H1 (cell line): Measurements from ENCODE around the gene IFNW1. TPM values are rescaled to one million over a fixed set of nuclear protein-coding genes. Genes with fewer than 3 reads are reported as not detected.

ENCODE experiments used
- CTCF ChIA-PET: fragments of 300-600 bp; sonication (Branson Sonifier 250); formaldehyde crosslinking; loops from one replicate; lab custom pipeline; 2021; ENCODE audit not compliant: partially characterized antibody; lab: Charles Lee
- POLR2A ChIA-PET: fragments of 300-600 bp; sonication (Branson Sonifier 250); formaldehyde crosslinking; loops from one replicate; lab custom pipeline; 2021; ENCODE audit warnings: inconsistent platforms; ENCODE audit not compliant: partially characterized antibody; lab: Charles Lee
- DNase-seq, 2 experiments: peaks; one replicate each; pipeline versions ENCODE4 v3.0.0 to v3.0.0-alpha.2; 2010 to 2022; ENCODE audit warnings: low spot score in 2 of 2, low read depth in 1 of 2, mixed read lengths in 1 of 2
- FAIRE-seq: peaks from 2 replicates; lab custom pipeline; 2011; peaks lifted over from hg19 to GRCh38; lab: Jason Lieb, UNC
- H2AFZ ChIP-seq: 2 replicates; pipeline ENCODE4 v1.8.1; 2012; ENCODE audit warnings: low read length, inconsistent platforms
- H2AK5ac ChIP-seq: 2 replicates; pipeline ENCODE4 v1.6.1; 2013; ENCODE audit warnings: low read depth, low read length
- H2BK120ac ChIP-seq: replicated peaks from 2 replicates; pipeline ENCODE3; 2013; ENCODE audit warnings: low read depth, low read length, inconsistent platforms
- H2BK12ac ChIP-seq: 2 replicates; pipeline ENCODE4 v1.6.1; 2013; ENCODE audit warnings: low read depth, low read length
- H2BK15ac ChIP-seq: 2 replicates; pipeline ENCODE4 v1.6.1; 2013; ENCODE audit warnings: low read length
- H2BK20ac ChIP-seq: 2 replicates; pipeline ENCODE4 v1.6.1; 2013; ENCODE audit warnings: low read length
- H2BK5ac ChIP-seq: 2 replicates; pipeline ENCODE4 v1.6.1; 2013; ENCODE audit warnings: low read depth, low read length
- H3K14ac ChIP-seq: 2 replicates; pipeline ENCODE4 v1.6.1; 2013; ENCODE audit warnings: inconsistent platforms; ENCODE audit not compliant: insufficient read length
- H3K18ac ChIP-seq: 2 replicates; pipeline ENCODE4 v1.6.1; 2013; ENCODE audit warnings: low read length; ENCODE audit errors: extremely low read depth
- H3K23ac ChIP-seq: 2 replicates; pipeline ENCODE4 v1.6.1; 2013; ENCODE audit warnings: inconsistent platforms; ENCODE audit not compliant: insufficient read length
- H3K23me2 ChIP-seq: 2 replicates; pipeline ENCODE4 v1.6.1; 2013; ENCODE audit warnings: low read depth, low read length
- H3K27ac ChIP-seq: 2 replicates; pipeline ENCODE4 v1.6.1; 2011; ENCODE audit warnings: low read depth, low read length, inconsistent platforms
- H3K27me3 ChIP-seq, 4 experiments: replicated peaks in 1 of 4; 1 replicate in 1 of 4; 2 replicates in 3 of 4; pipeline versions ENCODE4 v1.6.1 to v1.8.1; 2011 to 2013; ENCODE audit warnings: low read length in 3 of 4, mild to moderate bottlenecking in 3 of 4, inconsistent platforms in 2 of 4, mixed read lengths in 2 of 4, moderate library complexity in 1 of 4; ENCODE audit not compliant: control insufficient read depth in 3 of 4, insufficient read depth in 3 of 4; ENCODE audit errors: extremely low read depth in 1 of 4
- H3K36me3 ChIP-seq, 4 experiments: 2 replicates each; pipeline versions ENCODE4 v1.6.1 to v1.8.1; 2011 to 2013; ENCODE audit warnings: mild to moderate bottlenecking in 4 of 4, low read length in 3 of 4, moderate library complexity in 2 of 4, control low read depth in 1 of 4, inconsistent platforms in 1 of 4; ENCODE audit not compliant: insufficient read depth in 4 of 4, control insufficient read depth in 2 of 4
- H3K4ac ChIP-seq: replicated peaks from 2 replicates; pipeline ENCODE3; 2013; ENCODE audit warnings: low read length, low read depth, mixed read lengths, inconsistent platforms; ENCODE audit not compliant: insufficient read length
- H3K4me1 ChIP-seq, 4 experiments: replicated peaks in 1 of 4; 1 replicate in 1 of 4; 2 replicates in 3 of 4; pipeline versions ENCODE4 v1.6.1 to v1.8.1; 2011 to 2013; ENCODE audit warnings: low read length in 3 of 4, inconsistent platforms in 2 of 4, mixed read lengths in 1 of 4; ENCODE audit not compliant: insufficient read depth in 4 of 4, control insufficient read depth in 3 of 4
- H3K4me2 ChIP-seq, 2 experiments: 2 replicates each; pipeline versions ENCODE4 v1.6.1 to v1.8.1; 2011 to 2013; ENCODE audit warnings: low read depth in 2 of 2, low read length in 2 of 2, control low read depth in 1 of 2, inconsistent platforms in 1 of 2, mild to moderate bottlenecking in 1 of 2; ENCODE audit not compliant: insufficient read depth in 1 of 2
- H3K4me3 ChIP-seq, 4 experiments: fragments of 200-600, 300-600 bp in 1 of 4; sonication (generic), shearing (Covaris generic), sonication (Bioruptor Twin) in 1 of 4; 2 replicates each; pipeline versions ENCODE4 v1.5.1 to v1.8.1; 2011 to 2016; ENCODE audit warnings: low read length in 4 of 4, low read depth in 3 of 4, control low read depth in 2 of 4, inconsistent platforms in 2 of 4, mild to moderate bottlenecking in 2 of 4, mixed read lengths in 1 of 4, moderate library complexity in 1 of 4; ENCODE audit not compliant: insufficient read depth in 2 of 4; ENCODE audit errors: extremely low read depth in 1 of 4
- H3K56ac ChIP-seq: replicated peaks from 2 replicates; pipeline ENCODE3; 2013; ENCODE audit warnings: low read depth, mild to moderate bottlenecking, mixed read lengths, low read length, inconsistent platforms; ENCODE audit not compliant: insufficient read length
- H3K79me1 ChIP-seq: 2 replicates; pipeline ENCODE4 v1.6.1; 2013; ENCODE audit warnings: low read depth, low read length, control low read depth
- H3K79me2 ChIP-seq, 2 experiments: 2 replicates each; pipeline versions ENCODE4 v1.6.1 to v1.8.1; 2012 to 2013; ENCODE audit warnings: low read length in 2 of 2, mild to moderate bottlenecking in 2 of 2, inconsistent platforms in 1 of 2; ENCODE audit not compliant: insufficient read depth in 2 of 2, control insufficient read depth in 1 of 2
- H3K9ac ChIP-seq, 4 experiments: replicated peaks in 1 of 4; 1 replicate in 1 of 4; 2 replicates in 3 of 4; pipeline versions ENCODE4 v1.6.1 to v1.8.1; 2011 to 2013; ENCODE audit warnings: low read depth in 3 of 4, low read length in 3 of 4, control low read depth in 2 of 4, mild to moderate bottlenecking in 2 of 4, moderate library complexity in 2 of 4, inconsistent platforms in 1 of 4; ENCODE audit errors: extremely low read depth in 1 of 4
- H3K9me3 ChIP-seq, 2 experiments: 2 replicates each; pipeline versions ENCODE4 v1.6.1 to v1.8.1; 2012 to 2013; ENCODE audit warnings: mild to moderate bottlenecking in 2 of 2, moderate library complexity in 2 of 2, control low read depth in 1 of 2, inconsistent platforms in 1 of 2, low read depth in 1 of 2, low read length in 1 of 2, mixed read lengths in 1 of 2; ENCODE audit not compliant: insufficient read depth in 2 of 2
- H4K20me1 ChIP-seq, 2 experiments: replicated peaks in 1 of 2; 2 replicates each; pipeline versions ENCODE3 to v1.8.1; 2011 to 2013; ENCODE audit warnings: inconsistent platforms in 2 of 2, low read length in 2 of 2, mild to moderate bottlenecking in 1 of 2; ENCODE audit not compliant: insufficient read depth in 2 of 2, control insufficient read depth in 1 of 2
- H4K5ac ChIP-seq: 2 replicates; pipeline ENCODE4 v1.6.1; 2013; ENCODE audit warnings: low read length, low read depth, mixed read lengths, inconsistent platforms; ENCODE audit not compliant: insufficient read length
- H4K8ac ChIP-seq: 2 replicates; pipeline ENCODE4 v1.8.0; 2013; ENCODE audit warnings: mild to moderate bottlenecking, moderate library complexity, low read length, inconsistent platforms; ENCODE audit not compliant: insufficient read depth; ENCODE audit errors: extremely low read depth
- H4K91ac ChIP-seq: replicated peaks from 2 replicates; pipeline ENCODE3; 2013; ENCODE audit warnings: low read length, mixed read lengths, inconsistent platforms; ENCODE audit not compliant: insufficient read length
- BCL11A ChIP-seq, 2 experiments: IDR thresholded peaks; one replicate each; pipeline ENCODE4 v1.6.1; 2011; ENCODE audit warnings: low read depth in 2 of 2, low read length in 2 of 2, mild to moderate bottlenecking in 2 of 2
- NANOG ChIP-seq: IDR thresholded peaks from 2 replicates; pipeline ENCODE4 v1.6.1; 2011; ENCODE audit warnings: low read length, low read depth, mild to moderate bottlenecking, inconsistent platforms; ENCODE audit not compliant: insufficient read depth, poor library complexity, severe bottlenecking
- RBBP5 ChIP-seq: IDR thresholded peaks from 2 replicates; pipeline ENCODE4 v1.7.1; 2012; ENCODE audit warnings: low read depth, mild to moderate bottlenecking, inconsistent platforms, low read length, moderate library complexity, borderline replicate concordance
- TAF1 ChIP-seq: IDR thresholded peaks from 2 replicates; pipeline ENCODE4 v1.6.1; 2011; ENCODE audit warnings: mild to moderate bottlenecking, low read depth, low read length
- WGBS, 2 experiments: shearing (Covaris generic) in 1 of 2; methylation state at CpG; one replicate each; pipeline versions ENCODE4 v1.1.6 to v1.1.7; 2013 to 2015; ENCODE audit warnings: low lambda C conversion rate in 2 of 2, mixed read lengths in 2 of 2, inconsistent platforms in 1 of 2, low coverage in 1 of 2, missing lambda C conversion rate in 1 of 2; ENCODE audit not compliant: insufficient replicate concordance in 2 of 2, insufficient coverage in 1 of 2, insufficient read length in 1 of 2; ENCODE audit errors: extremely low coverage in 1 of 2, missing lambda C conversion rate in 1 of 2; 5-methylcytosine and 5-hydroxymethylcytosine counted together
- polyA plus RNA-seq, 7 experiments: library from polyadenylated mRNA; depleted of rRNA in 3 of 7; stranded (reverse) in 5 of 7; unstranded in 2 of 7; fragments of >200 nt in 5 of 7; fragments of 200-250 nt in 2 of 7; gene quantifications; 1 replicate in 5 of 7; 2 replicates in 1 of 7; 4 replicates in 1 of 7; pipeline versions ENCODE4 v1.2.1 to v1.2.3, GENCODE V29; 2011 to 2013; ENCODE audit warnings: missing spikeins in 2 of 7, mixed read lengths in 2 of 7
- total RNA-seq: library from RNA; stranded (reverse); fragmentation: NEBNext Ultra II Directional; extraction: Animal tissue kit (Norgen Biotek cat#: 25700); gene quantifications from 2 replicates; pipeline ENCODE4 v1.2.1, GENCODE V29; 2021

The IFNW1 gene
- total and polyA plus RNA-seq, 2 of the 8 experiments (the other 6 are each of a cell fraction or from before 2014, with no cell fraction given): not detected

DNA sequence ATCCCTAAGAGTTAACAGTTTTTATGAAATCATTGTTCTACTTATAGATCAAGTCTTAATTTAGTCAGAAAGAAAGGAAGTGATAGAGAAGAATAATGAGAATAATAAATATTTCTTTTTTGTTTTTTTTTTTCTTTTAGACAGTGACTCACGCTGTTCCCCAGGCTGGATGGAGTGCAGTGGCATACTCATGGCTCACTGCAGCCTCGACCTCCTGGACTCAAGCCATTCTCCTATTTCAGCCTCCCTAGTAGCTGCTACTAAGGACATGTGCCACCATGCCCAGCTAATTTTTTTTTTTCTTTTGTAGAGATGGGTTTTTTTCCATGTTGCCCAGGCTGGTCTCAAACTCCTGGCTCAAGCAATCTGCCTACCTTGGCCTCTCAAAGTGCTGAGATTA, 13.9 kb upstream of the IFNW1 start:
- H2BK120ac ChIP-seq: no peak overlapping the region
- H3K56ac ChIP-seq: no peak overlapping the region
- CTCF ChIA-PET: no interaction called here
- no peak overlapping the region for H3K18ac ChIP-seq
- FAIRE-seq: no peak
- no peak overlapping the region for H4K91ac ChIP-seq
- H3K36me3 ChIP-seq: no peaks in the 10 kb centered on the region
- TF ChIP-seq BCL11A (IDR thresholded peaks at IDR 0.05; ENCODE audit: low read depth in 2 of 2, low read length in 2 of 2): no peak
- TF ChIP-seq TAF1: no peak
- TF ChIP-seq RBBP5: no peak
- TF ChIP-seq NANOG: no peak
- TF ChIP-seq, all 59 proteins: peak for 0
- Histone ChIP-seq H3K4me1 (no peaks in the 10 kb centered on the region), H3K9ac (no peak overlapping the region), H4K5ac (no peak overlapping the region), H3K9me3 (no peaks in the 10 kb centered on the region), H3K27ac (no peak overlapping the region), H2AK5ac (no peak overlapping the region), H3K14ac (no peak overlapping the region), H3K79me1 (no peaks in the 10 kb centered on the region), H3K4me3 (no peak overlapping the region), H4K8ac (no peak overlapping the region), H2BK5ac (no peak overlapping the region), H3K79me2 (no peaks in the 10 kb centered on the region), H3K4ac (no peak overlapping the region), H4K20me1 (no peaks in the 10 kb centered on the region), H2AFZ (no peak overlapping the region), H2BK15ac (no peak overlapping the region), H2BK12ac (no peak overlapping the region), H3K23me2 (no peaks in the 10 kb centered on the region), H3K4me2 (no peak overlapping the region), H3K27me3 (no peaks in the 10 kb centered on the region; a peak in 1 of 7 replicates), H3K23ac (no peak overlapping the region), H2BK20ac (no peak overlapping the region)
- 88% methylated on average over 2 of the region's 2 CpGs; no CpG with 5 or more reads in 1 of the 2 experiments for WGBS, 2 experiments
- no peak for DNase-seq
- POLR2A ChIA-PET: no interaction called here
